ENCODE measurements around the gene BUB3. TPM values are rescaled to one million over a fixed set of nuclear protein-coding genes. Genes with fewer than 3 reads are reported as not detected.

Gene BUB3
- total RNA-seq, 1 experiment from 2014 or later: 113 TPM

Other genes with a start within 250 kb of the BUB3 start
- gene FAM24A, start 243.8 kb upstream of the BUB3 start, total RNA-seq (2022): not detected in 2 replicates
- gene C10orf88, start 200.2 kb upstream of the BUB3 start, total RNA-seq (2022): 7.8 and 8.3 TPM in 2 replicates
- gene PSTK, start 174.0 kb upstream of the BUB3 start, total RNA-seq (2022): 1.2 and 3.3 TPM in 2 replicates
- gene IKZF5, start 145.6 kb upstream of the BUB3 start, total RNA-seq (2022): 5.8 and 9.2 TPM in 2 replicates
- 8.7 and 11.3 TPM in 2 replicates for gene ACADSB, start 145.4 kb upstream of the BUB3 start, total RNA-seq (2022)
- gene HMX3, start 18.4 kb upstream of the BUB3 start, total RNA-seq (2022): not detected in 2 replicates
- not detected in 2 replicates for gene HMX2, start 6.3 kb upstream of the BUB3 start, total RNA-seq (2022)

All from Calu3 (cell line).